GM18870 (cell line): ENCODE data around the gene RNF175.

Experiments used
- ATAC-seq: cut with Tn5 transposase; IDR thresholded peaks from one replicate; pipeline ENCODE4 v1.9.1; 2021; ENCODE audit warnings: moderate library complexity; ENCODE audit not compliant: unreplicated experiment

The RNF175 gene

GRCh38 chr4:153750197-153750817 lies 9.5 kb downstream of the RNF175 start:
- ATAC-seq = no peak

- ATAC-seq = no peak
Observed at GRCh38 chr4:153748378-153748777, 11.4 kb downstream of the RNF175 start.

GRCh38 chr4:153747406-153747955 lies 12.3 kb downstream of the RNF175 start:
- no peak for ATAC-seq

- ATAC-seq = no peak
Observed at GRCh38 chr4:153745651-153746050, 14.2 kb downstream of the RNF175 start.

- no peak for ATAC-seq
Observed at GRCh38 chr4:153741541-153741940, 18.3 kb downstream of the RNF175 start.

GRCh38 chr4:153735906-153736461 lies 23.8 kb downstream of the RNF175 start:
- no peak for ATAC-seq

GRCh38 chr4:153733751-153734448 lies 25.9 kb downstream of the RNF175 start:
- ATAC-seq = peak; percentile 82

GRCh38 chr4:153731239-153731638 lies 28.6 kb downstream of the RNF175 start:
- ATAC-seq = no peak

GRCh38 chr4:153729895-153730294 lies 29.9 kb downstream of the RNF175 start:
- no peak for ATAC-seq

- no peak for ATAC-seq
Observed at GRCh38 chr4:153728660-153729059, 31.2 kb downstream of the RNF175 start.

GRCh38 chr4:153728151-153728550 lies 31.7 kb downstream of the RNF175 start:
- ATAC-seq = no peak

- ATAC-seq = no peak
Observed at GRCh38 chr4:153725831-153726154, 34.0 kb downstream of the RNF175 start.

- no peak for ATAC-seq
Observed at GRCh38 chr4:153725136-153725830, 34.5 kb downstream of the RNF175 start.

- no peak for ATAC-seq
Observed at GRCh38 chr4:153724606-153725005, 35.2 kb downstream of the RNF175 start.

GRCh38 chr4:153722036-153722435 lies 37.8 kb downstream of the RNF175 start:
- no peak for ATAC-seq

- ATAC-seq = no peak
Observed at GRCh38 chr4:153713866-153714646, 45.8 kb downstream of the RNF175 start.

- no peak for ATAC-seq
Observed at GRCh38 chr4:153710681-153711080, 49.1 kb downstream of the RNF175 start.

- ATAC-seq = peak; percentile 27
Observed at GRCh38 chr4:153706519-153706918, 53.3 kb downstream of the RNF175 start.

- ATAC-seq = peak; percentile 90
Observed at GRCh38 chr4:153705743-153706468, 53.9 kb downstream of the RNF175 start.

- ATAC-seq = no peak
Observed at GRCh38 chr4:153704522-153704921, 55.3 kb downstream of the RNF175 start.
